Gastrocnemius medialis (tissue), 4 donors: Measurements from ENCODE around the gene CKAP5.

ENCODE experiments used
- CTCF ChIP-seq, 5 experiments: fragments of 450-650 bp in 3 of 5; fragments of 200-600 bp in 2 of 5; sonication (generic) in 2 of 5; IDR thresholded peaks in 4 of 5; conservative IDR thresholded peaks in 1 of 5; 1 replicate in 4 of 5; 2 replicates in 1 of 5; pipeline ENCODE4 v1.5.1; 2016 to 2019; ENCODE audit warnings: antibody characterized with exemption in 5 of 5, mild to moderate bottlenecking in 3 of 5, moderate library complexity in 3 of 5
- POLR2A ChIP-seq, 2 donors: fragments of 450-650 bp; IDR thresholded peaks; one replicate each; pipeline ENCODE4 v1.6.1; 2017; ENCODE audit warnings: antibody characterized with exemption in 2 of 2, mild to moderate bottlenecking in 2 of 2, moderate library complexity in 2 of 2

GRCh38 chr11:46889251-46889650 lies 43.2 kb upstream of the CKAP5 start:
- TF ChIP-seq CTCF (IDR thresholded peaks at IDR 0.05 in 4 of 5, conservative IDR thresholded peaks at IDR 0.05 in 1 of 5), result no peak
- TF ChIP-seq POLR2A (IDR thresholded peaks at IDR 0.05), result no peak
